ENCODE measurements around the gene TADA3.

The TADA3 gene

DNA sequence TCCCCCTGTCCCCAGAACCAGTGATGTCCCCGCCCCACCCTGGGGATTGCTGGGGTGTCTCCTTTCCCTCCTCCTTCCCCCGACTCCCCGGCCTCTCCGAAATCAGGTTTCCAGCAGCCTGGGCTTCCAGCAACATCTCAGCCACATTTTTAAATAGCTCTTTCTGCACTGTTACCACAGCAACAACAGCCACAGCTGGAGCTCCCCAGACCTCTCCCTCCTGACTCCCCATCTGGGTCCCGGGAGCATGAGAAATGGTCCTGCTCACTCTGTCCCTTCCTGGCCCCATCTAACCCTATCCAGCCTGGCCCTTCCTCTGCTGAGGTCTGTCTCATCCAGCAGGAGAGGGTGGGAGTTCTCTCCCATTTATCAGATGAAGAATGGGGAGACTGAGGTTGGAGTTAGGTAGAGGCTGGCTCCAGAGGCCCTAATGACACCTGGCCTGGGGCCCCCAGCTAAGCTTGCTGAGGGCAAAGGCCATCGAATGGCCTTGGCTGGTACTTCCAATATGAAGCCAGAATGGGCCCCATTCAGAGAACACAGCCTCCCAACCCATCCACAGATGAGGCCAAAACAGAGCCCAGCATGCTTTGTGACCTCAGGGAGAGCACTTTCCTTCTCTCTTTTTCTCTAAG lies 24.0 kb downstream of the TADA3 start:
- DNase-seq (ENCODE audit: extremely low read depth, low read depth): no peak
- TF ChIP-seq CTCF (IDR thresholded peaks at IDR 0.05; ENCODE audit: low read depth, low read length): no peak

DNA sequence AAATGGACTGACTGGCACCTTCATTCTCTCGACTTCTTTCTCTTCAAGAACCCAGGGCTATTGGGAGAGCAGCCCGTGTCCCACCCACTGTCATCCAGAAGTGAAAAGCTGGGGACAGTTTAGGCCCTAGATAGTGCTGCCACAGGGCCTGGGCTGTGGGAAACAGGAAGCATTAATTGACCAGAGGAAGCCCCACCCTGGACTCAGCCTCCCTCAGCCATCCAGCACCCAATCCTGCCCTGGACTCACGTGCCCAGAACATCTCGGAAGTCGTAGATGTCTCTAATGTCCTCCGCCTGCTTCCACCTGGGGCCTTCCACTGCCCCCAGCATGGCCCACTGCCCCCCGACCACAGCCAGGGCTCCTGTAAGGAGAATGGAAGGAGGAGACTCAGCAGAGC lies 24.9 kb downstream of the TADA3 start:
- TF ChIP-seq CTCF (IDR thresholded peaks at IDR 0.05; ENCODE audit: low read depth, low read length): no peak
- DNase-seq (ENCODE audit: extremely low read depth, low read depth): no peak

- TF ChIP-seq CTCF (IDR thresholded peaks at IDR 0.05; ENCODE audit: low read depth, low read length): no peak
- no peak for DNase-seq (ENCODE audit: extremely low read depth, low read depth)
Measured at GRCh38 chr3:9765865-9766264, 26.4 kb downstream of the TADA3 start.

GRCh38 chr3:9762871-9763270 lies 29.4 kb downstream of the TADA3 start:
- no peak for DNase-seq (ENCODE audit: extremely low read depth, low read depth)
- no peak for TF ChIP-seq CTCF (IDR thresholded peaks at IDR 0.05; ENCODE audit: low read depth, low read length)

DNA sequence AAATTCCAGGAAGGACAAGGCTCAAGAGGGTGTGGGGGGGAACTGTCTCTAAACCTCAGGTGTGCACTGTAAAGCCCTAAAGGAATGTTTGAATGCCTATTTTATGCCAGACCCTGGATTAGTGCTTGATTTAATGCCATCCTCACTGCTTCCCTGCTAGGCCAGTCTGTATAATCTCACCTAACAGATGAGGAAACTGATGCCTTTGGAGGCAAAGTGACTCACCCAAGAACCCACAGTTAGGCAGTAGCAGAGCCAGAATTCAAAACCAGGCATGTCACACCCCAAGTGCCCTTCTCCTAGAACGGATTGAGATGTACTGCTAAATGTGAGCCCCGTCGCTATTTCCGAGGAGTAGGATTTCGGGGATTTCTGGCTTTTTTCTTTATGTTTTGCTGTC lies 30.4 kb downstream of the TADA3 start:
- TF ChIP-seq CTCF (IDR thresholded peaks at IDR 0.05; ENCODE audit: low read depth, low read length): no peak
- no peak for DNase-seq (ENCODE audit: extremely low read depth, low read depth)

DNA sequence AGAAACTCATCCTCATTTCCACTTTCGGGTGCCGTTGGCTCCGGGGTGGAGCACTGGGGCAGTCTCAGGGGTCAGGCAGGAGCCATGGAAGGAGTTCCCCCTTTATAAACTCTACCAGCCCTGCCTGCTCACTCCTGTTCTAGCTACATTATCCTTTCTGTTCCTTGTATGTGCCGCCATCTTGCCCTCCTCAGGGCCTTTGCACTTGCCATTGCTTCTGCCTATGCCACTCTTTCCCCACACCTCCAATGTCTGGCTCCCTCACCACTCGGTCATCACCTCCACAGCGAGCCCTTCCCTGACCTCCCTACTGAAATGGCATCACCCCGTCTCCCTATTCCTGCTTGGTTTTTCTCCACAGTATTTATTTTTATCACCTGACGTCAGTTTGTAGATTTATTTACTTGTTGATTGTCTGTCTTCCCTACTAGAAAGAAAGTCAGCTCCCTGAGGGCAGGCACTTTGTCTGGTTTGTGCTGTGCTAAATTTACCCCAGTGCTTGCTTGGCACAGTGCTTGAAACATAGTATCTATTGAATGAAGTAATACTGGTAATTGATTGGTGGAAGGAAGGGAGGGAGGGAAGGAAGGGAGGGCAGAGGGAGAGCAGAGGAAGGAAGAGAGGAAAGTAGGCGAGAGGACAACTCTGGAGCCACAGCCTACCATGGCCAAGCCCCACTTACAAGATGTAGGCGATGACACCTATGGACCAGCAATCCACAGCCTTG lies 31.3 kb downstream of the TADA3 start:
- TF ChIP-seq CTCF (IDR thresholded peaks at IDR 0.05; ENCODE audit: low read depth, low read length): no peak
- DNase-seq (ENCODE audit: extremely low read depth, low read depth): no peak

- TF ChIP-seq CTCF (IDR thresholded peaks at IDR 0.05; ENCODE audit: low read depth, low read length): no peak
- DNase-seq (ENCODE audit: extremely low read depth, low read depth): no peak
Measured at GRCh38 chr3:9757427-9757826, 34.8 kb downstream of the TADA3 start.

Measured in AG09319 (cell line).